ENCODE measurements around the gene NT5DC3. TPM values are rescaled to one million over a fixed set of nuclear protein-coding genes. Genes with fewer than 3 reads are reported as not detected.

NT5DC3 gene
- total RNA-seq, 1 experiment from 2014 or later: 9.5 TPM

DNA sequence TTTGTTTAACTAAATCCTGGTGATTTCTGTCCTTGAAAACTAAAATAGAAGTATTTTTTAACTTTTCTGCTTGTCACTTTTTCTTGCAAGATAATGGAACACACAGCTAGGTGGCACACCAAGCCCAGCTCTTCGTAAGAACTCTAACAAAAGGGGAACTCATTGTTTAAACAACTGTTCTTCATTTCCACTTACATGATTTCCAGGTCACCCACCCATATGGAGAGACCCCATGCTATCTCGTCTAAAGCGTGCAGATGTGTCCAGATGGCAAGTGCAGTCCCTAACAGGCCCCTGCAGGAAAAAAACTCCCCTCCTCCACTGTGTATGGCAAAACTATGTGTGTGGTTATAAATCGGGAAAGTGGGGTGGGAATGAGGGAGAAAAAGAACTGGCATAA is 43.3 kb upstream of the NT5DC3 start:
- intact Hi-C loops (cut with micrococcal nuclease; ENCODE audit: unreplicated experiment): loop anchor here (1.0 kb wide), 2 partner anchors 46 to 225 kb away; partner anchors contain the start of gene HSP90B1
- no TSS peak for BruUV-seq (replicated peaks)

DNA sequence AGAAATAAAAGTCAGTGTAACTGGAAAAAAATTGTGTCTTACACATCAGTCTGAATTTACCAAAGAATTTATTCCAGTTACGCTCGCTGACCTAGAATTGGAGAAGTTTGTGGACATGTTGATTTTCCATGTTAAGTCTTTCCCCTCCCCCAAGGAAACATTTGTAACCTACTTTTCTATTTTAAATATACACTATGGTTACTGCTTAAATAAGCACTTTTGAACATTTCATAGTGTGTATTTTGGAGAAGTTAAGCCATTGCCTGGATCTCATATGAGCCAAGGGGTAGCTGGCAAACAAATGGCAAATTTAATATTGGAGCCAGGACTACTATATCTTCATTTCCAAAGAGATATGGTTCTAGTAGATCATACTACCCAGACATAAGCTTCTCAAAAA is 42.9 kb upstream of the NT5DC3 start:
- no peak overlapping the region for H3K4me3 Mint-ChIP-seq (ENCODE audit: unreplicated experiment)
- BruUV-seq (replicated peaks): no TSS peak
- Histone ChIP-seq H3K27me3 (replicated peaks; ENCODE audit: control insufficient read depth, insufficient read depth, low read length) (no peaks in the 10 kb centered on the region), H3K4me1 (no peaks in the 10 kb centered on the region), H3K4me3 (ENCODE audit: low read depth, low read length) (no peak overlapping the region), H3K36me3 (ENCODE audit: control insufficient read depth, insufficient read depth, low read length) (no peaks in the 10 kb centered on the region), H3K9me3 (no peaks in the 10 kb centered on the region)
- H3K27me3 Mint-ChIP-seq (ENCODE audit: insufficient read depth, unreplicated experiment): peaks cover 2% of the 10 kb centered on the region
- no peak overlapping the region for H3K27ac Mint-ChIP-seq (ENCODE audit: unreplicated experiment)
- intact Hi-C loops (cut with micrococcal nuclease; ENCODE audit: unreplicated experiment): loop anchor here (1.0 kb wide), 2 partner anchors 46 to 225 kb away; partner anchors contain the start of gene HSP90B1
- CTCF ChIA-PET: interaction anchor here (1.0 kb wide), 2 partner anchors 46 to 225 kb away, joined by 4 to 8 read pairs; no protein-coding TSS in a partner anchor
- DNase-seq: no peak
- H3K4me1 Mint-ChIP-seq (ENCODE audit: low read depth, unreplicated experiment): no peaks in the 10 kb centered on the region
- POLR2A ChIA-PET: interaction anchor here (0.6 kb wide), 1 partner anchor 46 kb away, joined by 5 read pairs; the partner anchor contains the start of gene HSP90B1
- no peaks in the 10 kb centered on the region for H3K9me3 Mint-ChIP-seq (ENCODE audit: unreplicated experiment)
- H3K36me3 Mint-ChIP-seq (ENCODE audit: insufficient read depth, unreplicated experiment): no peaks in the 10 kb centered on the region
- TF ChIP-seq, protein P1, sequence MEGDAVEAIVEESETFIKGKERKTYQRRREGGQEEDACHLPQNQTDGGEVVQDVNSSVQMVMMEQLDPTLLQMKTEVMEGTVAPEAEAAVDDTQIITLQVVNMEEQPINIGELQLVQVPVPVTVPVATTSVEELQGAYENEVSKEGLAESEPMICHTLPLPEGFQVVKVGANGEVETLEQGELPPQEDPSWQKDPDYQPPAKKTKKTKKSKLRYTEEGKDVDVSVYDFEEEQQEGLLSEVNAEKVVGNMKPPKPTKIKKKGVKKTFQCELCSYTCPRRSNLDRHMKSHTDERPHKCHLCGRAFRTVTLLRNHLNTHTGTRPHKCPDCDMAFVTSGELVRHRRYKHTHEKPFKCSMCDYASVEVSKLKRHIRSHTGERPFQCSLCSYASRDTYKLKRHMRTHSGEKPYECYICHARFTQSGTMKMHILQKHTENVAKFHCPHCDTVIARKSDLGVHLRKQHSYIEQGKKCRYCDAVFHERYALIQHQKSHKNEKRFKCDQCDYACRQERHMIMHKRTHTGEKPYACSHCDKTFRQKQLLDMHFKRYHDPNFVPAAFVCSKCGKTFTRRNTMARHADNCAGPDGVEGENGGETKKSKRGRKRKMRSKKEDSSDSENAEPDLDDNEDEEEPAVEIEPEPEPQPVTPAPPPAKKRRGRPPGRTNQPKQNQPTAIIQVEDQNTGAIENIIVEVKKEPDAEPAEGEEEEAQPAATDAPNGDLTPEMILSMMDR (IDR thresholded peaks at IDR 0.05; ENCODE audit: insufficient read depth in 1 of 2, low read depth in 1 of 2, low read length in 1 of 2, severe bottlenecking in 1 of 2, unreplicated experiment in 1 of 2): no peak

More for the DNA sequence above, 43.3 kb upstream of the NT5DC3 start:
- Histone ChIP-seq H3K4me1 (no peaks in the 10 kb centered on the region), H3K36me3 (ENCODE audit: control insufficient read depth, insufficient read depth, low read length) (no peaks in the 10 kb centered on the region), H3K27me3 (replicated peaks; ENCODE audit: control insufficient read depth, insufficient read depth, low read length) (no peaks in the 10 kb centered on the region), H3K4me3 (ENCODE audit: low read depth, low read length) (no peak overlapping the region), H3K9me3 (no peaks in the 10 kb centered on the region)
- TF ChIP-seq, protein P1 (IDR thresholded peaks at IDR 0.05; ENCODE audit: insufficient read depth in 1 of 2, low read depth in 1 of 2, low read length in 1 of 2, severe bottlenecking in 1 of 2, unreplicated experiment in 1 of 2): peak in 1 of 2 experiments; percentile 45
- peak in 1 of 2 experiments; percentile 25 for DNase-seq
- Mint-ChIP-seq H3K27ac (ENCODE audit: unreplicated experiment) (no peak overlapping the region), H3K4me3 (ENCODE audit: unreplicated experiment) (no peak overlapping the region), H3K27me3 (ENCODE audit: insufficient read depth, unreplicated experiment) (peaks cover 2% of the 10 kb centered on the region), H3K36me3 (ENCODE audit: insufficient read depth, unreplicated experiment) (no peaks in the 10 kb centered on the region), H3K4me1 (ENCODE audit: low read depth, unreplicated experiment) (no peaks in the 10 kb centered on the region), H3K9me3 (ENCODE audit: unreplicated experiment) (no peaks in the 10 kb centered on the region)
- CTCF ChIA-PET: interaction anchor here (1.0 kb wide), 2 partner anchors 45 to 225 kb away, joined by 4 to 8 read pairs; no protein-coding TSS in a partner anchor
- POLR2A ChIA-PET: interaction anchor here (0.6 kb wide), 1 partner anchor 46 kb away, joined by 5 read pairs; the partner anchor contains the start of gene HSP90B1

DNA sequence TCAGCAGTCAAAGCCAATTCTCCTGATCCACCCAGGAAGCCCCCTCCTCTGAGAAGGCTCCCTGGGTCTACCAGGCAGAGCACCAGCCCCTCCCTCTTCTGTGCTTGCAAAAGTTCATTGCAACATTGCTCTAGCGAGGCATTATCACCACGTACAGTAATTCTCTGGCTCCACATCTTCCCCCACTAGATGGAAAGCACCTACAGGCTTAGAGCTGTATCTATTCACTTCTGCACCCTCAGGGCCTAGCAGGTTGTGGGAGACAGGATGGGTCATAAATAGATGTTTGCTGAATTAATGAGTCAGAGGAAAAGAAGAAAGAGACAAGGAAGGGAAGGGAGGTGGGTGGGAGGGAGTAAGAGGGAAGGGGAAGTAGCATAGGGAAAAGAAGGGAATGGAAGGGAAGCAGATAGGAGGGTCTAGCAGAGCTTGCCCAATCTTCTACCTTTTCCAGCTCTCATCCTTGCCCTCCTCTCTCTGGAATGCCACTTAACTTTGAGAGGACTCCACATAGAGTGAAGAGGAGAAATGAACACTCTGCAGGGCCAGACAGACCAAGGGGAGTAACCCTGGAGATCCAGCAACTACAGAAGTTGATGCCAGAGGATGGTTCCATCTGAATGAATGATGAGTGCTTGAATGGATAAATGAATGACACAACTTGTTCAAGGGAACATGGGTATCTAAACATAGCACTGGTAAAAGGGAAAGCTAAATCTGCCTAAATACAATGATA is 42.0 kb upstream of the NT5DC3 start:
- Histone ChIP-seq H3K4me3 (ENCODE audit: low read depth, low read length) (no peak overlapping the region), H3K36me3 (ENCODE audit: control insufficient read depth, insufficient read depth, low read length) (no peaks in the 10 kb centered on the region), H3K27me3 (replicated peaks; ENCODE audit: control insufficient read depth, insufficient read depth, low read length) (no peaks in the 10 kb centered on the region), H3K4me1 (no peaks in the 10 kb centered on the region), H3K9me3 (no peaks in the 10 kb centered on the region)
- BruUV-seq (replicated peaks): no TSS peak
- Mint-ChIP-seq H3K27me3 (ENCODE audit: insufficient read depth, unreplicated experiment) (peaks cover 2% of the 10 kb centered on the region), H3K36me3 (ENCODE audit: insufficient read depth, unreplicated experiment) (no peaks in the 10 kb centered on the region), H3K9me3 (ENCODE audit: unreplicated experiment) (no peaks in the 10 kb centered on the region), H3K4me1 (ENCODE audit: low read depth, unreplicated experiment) (no peaks in the 10 kb centered on the region), H3K27ac (ENCODE audit: unreplicated experiment) (no peak overlapping the region), H3K4me3 (ENCODE audit: unreplicated experiment) (no peak overlapping the region)
- intact Hi-C loops (cut with micrococcal nuclease; ENCODE audit: unreplicated experiment): no loop called here
- DNase-seq: no peak
- CTCF ChIA-PET: no interaction called here
- TF ChIP-seq, protein P1 (IDR thresholded peaks at IDR 0.05; ENCODE audit: insufficient read depth in 1 of 2, low read depth in 1 of 2, low read length in 1 of 2, severe bottlenecking in 1 of 2, unreplicated experiment in 1 of 2): no peak
- POLR2A ChIA-PET: no interaction called here
